ENCODE measurements around the gene HOXC13. TPM values are rescaled to one million over a fixed set of nuclear protein-coding genes. Genes with fewer than 3 reads are reported as not detected.

Gene HOXC13
- total RNA-seq, 1 donor from 2014 or later, result not detected

GRCh38 chr12:53966085-53966384 lies 27.4 kb downstream of the HOXC13 start:
- no peak for DNase-seq (ENCODE audit: low read depth)
- H3K27me3 ChIP-seq (ENCODE audit: control insufficient read depth, insufficient read depth, low read length), result peaks cover 90% of the 10 kb centered on the region
- H3K36me3 ChIP-seq (ENCODE audit: control insufficient read depth, insufficient read depth, low read length), result no peaks in the 10 kb centered on the region
- no peak overlapping the region for H3K4me3 ChIP-seq (ENCODE audit: low read depth, low read length)
- no peak for TF ChIP-seq CTCF (IDR thresholded peaks at IDR 0.05; ENCODE audit: insufficient read depth, low read length, poor library complexity, severe bottlenecking)

DNA sequence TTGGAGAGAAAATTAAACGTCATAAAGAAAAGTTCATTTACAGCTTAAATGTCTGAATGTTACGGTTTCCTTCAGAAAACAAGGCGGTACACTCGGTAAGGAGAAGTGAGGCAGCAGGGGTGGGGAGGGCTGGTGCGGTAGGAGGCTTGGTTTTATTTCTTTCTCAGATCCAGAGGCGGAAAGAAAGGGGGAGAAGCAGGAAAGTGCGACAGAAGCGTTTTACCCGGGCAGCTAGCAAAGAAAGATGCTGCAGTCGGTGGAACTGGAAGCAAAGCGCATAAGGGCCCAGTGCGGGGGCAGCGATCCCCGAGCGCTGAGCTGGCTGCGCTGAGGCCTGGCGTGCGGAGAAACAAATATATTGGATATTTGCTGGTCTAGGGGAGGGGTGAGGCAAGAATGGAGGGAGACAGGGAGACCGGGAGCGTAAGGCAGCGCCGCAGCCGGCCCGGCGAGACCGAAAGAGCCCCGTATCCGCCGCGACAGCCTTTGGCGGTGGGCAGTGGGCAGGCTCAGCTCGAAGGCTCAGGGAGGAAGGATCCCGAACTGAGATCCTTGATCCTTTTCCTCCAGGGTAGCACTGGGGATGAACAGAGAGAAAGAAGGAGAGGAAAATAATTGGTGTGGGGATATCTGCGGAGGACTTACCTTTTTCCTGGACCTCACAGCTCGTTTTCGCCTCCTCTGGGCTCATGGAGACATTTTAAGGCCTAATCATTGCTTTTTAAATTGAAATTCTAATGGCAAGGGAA lies 27.9 kb downstream of the HOXC13 start:
- Histone ChIP-seq H3K36me3 (ENCODE audit: control insufficient read depth, insufficient read depth, low read length) (no peaks in the 10 kb centered on the region), H3K4me3 (ENCODE audit: low read depth, low read length) (peak overlapping the region; percentile 12), H3K27me3 (ENCODE audit: control insufficient read depth, insufficient read depth, low read length) (peaks cover 87% of the 10 kb centered on the region)
- TF ChIP-seq CTCF (IDR thresholded peaks at IDR 0.05; ENCODE audit: insufficient read depth, low read length, poor library complexity, severe bottlenecking), result no peak
- DNase-seq (ENCODE audit: low read depth), result no peak

- no peak for DNase-seq (ENCODE audit: low read depth)
- peaks cover 87% of the 10 kb centered on the region for H3K27me3 ChIP-seq (ENCODE audit: control insufficient read depth, insufficient read depth, low read length)
- H3K36me3 ChIP-seq (ENCODE audit: control insufficient read depth, insufficient read depth, low read length), result no peaks in the 10 kb centered on the region
- no peak overlapping the region for H3K4me3 ChIP-seq (ENCODE audit: low read depth, low read length)
- TF ChIP-seq CTCF (IDR thresholded peaks at IDR 0.05; ENCODE audit: insufficient read depth, low read length, poor library complexity, severe bottlenecking), result no peak
Measured at GRCh38 chr12:53967421-53967925, 28.8 kb downstream of the HOXC13 start.

DNA sequence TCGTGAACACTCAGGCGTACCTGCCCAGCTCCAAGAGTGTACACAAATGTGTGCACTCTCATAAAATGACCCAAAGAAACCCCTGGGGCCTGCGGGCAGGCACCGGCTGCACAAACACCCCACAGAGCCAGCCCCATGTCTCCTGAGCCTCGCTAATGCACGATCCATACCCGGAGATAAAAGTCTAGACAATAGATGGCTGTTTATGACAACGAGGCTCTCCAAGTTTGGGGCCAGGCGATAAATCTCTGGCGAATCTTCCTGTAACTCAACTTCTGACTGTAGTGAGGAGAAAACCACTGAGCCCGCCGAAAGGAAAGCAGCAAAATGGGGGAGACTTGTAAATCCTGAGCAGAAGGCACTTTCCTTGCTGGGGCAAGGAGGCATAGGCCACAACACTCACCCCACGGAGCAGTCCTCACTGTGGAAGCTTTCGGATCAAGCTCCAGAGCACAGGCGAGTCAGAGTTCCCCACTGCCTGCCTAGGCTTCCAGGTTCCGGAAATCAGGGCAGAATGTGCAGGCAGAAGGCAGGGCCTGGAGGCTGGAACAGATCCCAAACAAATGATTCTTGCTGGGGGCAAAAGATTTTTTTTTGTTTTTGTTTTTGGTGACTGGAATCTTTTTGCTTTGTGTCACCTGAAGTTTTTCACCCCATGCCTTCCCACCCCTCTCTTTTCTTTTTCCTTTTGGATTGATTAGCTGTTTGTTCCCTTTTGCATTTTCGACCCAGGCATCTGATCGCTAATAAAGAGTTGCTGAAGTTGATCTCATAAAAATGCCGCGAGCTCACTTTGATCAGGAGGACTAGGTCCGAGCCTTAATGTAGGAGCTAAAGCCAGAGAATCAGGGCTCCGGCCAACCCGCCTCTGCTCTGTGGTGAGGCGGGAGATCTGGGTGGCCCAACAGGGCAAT lies 29.8 kb downstream of the HOXC13 start:
- peaks cover 87% of the 10 kb centered on the region for H3K27me3 ChIP-seq (ENCODE audit: control insufficient read depth, insufficient read depth, low read length)
- no peaks in the 10 kb centered on the region for H3K36me3 ChIP-seq (ENCODE audit: control insufficient read depth, insufficient read depth, low read length)
- TF ChIP-seq CTCF (IDR thresholded peaks at IDR 0.05; ENCODE audit: insufficient read depth, low read length, poor library complexity, severe bottlenecking), result no peak
- no peak for DNase-seq (ENCODE audit: low read depth)
- no peak overlapping the region for H3K4me3 ChIP-seq (ENCODE audit: low read depth, low read length)

DNA sequence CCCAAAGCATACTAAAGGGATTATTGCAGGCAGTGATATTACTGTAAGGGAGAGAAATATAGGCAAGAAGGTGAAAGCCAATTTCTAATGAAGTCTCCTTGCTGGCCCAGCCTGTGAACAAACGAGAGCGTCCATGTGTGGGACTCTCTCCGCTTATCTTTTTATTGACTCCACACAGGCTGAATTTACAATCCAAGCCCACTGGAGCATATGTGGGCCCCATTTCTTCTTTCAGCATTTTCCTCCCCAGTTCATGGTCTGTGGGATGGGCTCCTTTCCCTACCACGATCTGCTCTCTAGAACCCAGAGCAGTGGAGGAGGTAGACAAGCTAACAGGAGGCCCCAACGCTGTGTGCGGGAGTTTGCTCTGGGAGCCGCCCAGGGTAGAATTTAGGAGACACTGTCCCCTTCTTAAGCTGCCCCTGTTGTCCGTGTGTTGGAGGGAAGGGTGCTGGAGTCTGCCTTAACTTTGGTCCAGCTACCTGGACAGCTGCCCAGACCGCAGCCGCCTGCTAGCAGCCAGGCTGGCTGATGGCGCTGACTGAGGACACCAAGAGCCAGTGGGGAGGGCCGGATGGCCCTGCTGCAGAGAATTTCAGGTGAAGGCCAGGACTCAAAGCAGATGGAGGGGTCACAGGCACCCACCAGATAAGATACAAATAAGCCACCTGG lies 31.1 kb downstream of the HOXC13 start:
- H3K27me3 ChIP-seq (ENCODE audit: control insufficient read depth, insufficient read depth, low read length), result peaks cover 85% of the 10 kb centered on the region
- no peak overlapping the region for H3K4me3 ChIP-seq (ENCODE audit: low read depth, low read length)
- TF ChIP-seq CTCF (IDR thresholded peaks at IDR 0.05; ENCODE audit: insufficient read depth, low read length, poor library complexity, severe bottlenecking), result no peak
- DNase-seq (ENCODE audit: low read depth), result no peak
- H3K36me3 ChIP-seq (ENCODE audit: control insufficient read depth, insufficient read depth, low read length), result no peaks in the 10 kb centered on the region
